ENCODE measurements around the gene PTPRG.

PTPRG gene

GRCh38 chr3:61872077-61872706 is 310.8 kb downstream of the PTPRG start:
- DNase-seq: no peak

GRCh38 chr3:61875046-61875844 is 313.9 kb downstream of the PTPRG start:
- no peak for DNase-seq

- no peak for DNase-seq
Measured at GRCh38 chr3:61875976-61876671, 314.8 kb downstream of the PTPRG start.

GRCh38 chr3:61876797-61877196 is 315.4 kb downstream of the PTPRG start:
- DNase-seq: no peak

GRCh38 chr3:61877359-61878138 is 316.2 kb downstream of the PTPRG start:
- no peak for DNase-seq

- no peak for DNase-seq
Measured at GRCh38 chr3:61882253-61882652, 320.9 kb downstream of the PTPRG start.

- no peak for DNase-seq
Measured at GRCh38 chr3:61884794-61885193, 323.4 kb downstream of the PTPRG start.

GRCh38 chr3:61885414-61885813 is 324.0 kb downstream of the PTPRG start:
- no peak for DNase-seq

GRCh38 chr3:61887206-61887605 is 325.8 kb downstream of the PTPRG start:
- DNase-seq: no peak

GRCh38 chr3:61889259-61889658 is 327.9 kb downstream of the PTPRG start:
- no peak for DNase-seq

GRCh38 chr3:61890167-61890566 is 328.8 kb downstream of the PTPRG start:
- DNase-seq: no peak

- DNase-seq: no peak
Measured at GRCh38 chr3:61890586-61890985, 329.2 kb downstream of the PTPRG start.

- no peak for DNase-seq
Measured at GRCh38 chr3:61892891-61893290, 331.5 kb downstream of the PTPRG start.

- no peak for DNase-seq
Measured at GRCh38 chr3:61893840-61894566, 332.6 kb downstream of the PTPRG start.

- peak; percentile 56 for DNase-seq
Measured at GRCh38 chr3:61894988-61895935, 333.9 kb downstream of the PTPRG start.

GRCh38 chr3:61896251-61896650 is 334.9 kb downstream of the PTPRG start:
- no peak for DNase-seq

- DNase-seq: no peak
Measured at GRCh38 chr3:61897848-61898247, 336.5 kb downstream of the PTPRG start.

GRCh38 chr3:61899700-61900462 is 338.5 kb downstream of the PTPRG start:
- no peak for DNase-seq

- DNase-seq: no peak
Measured at GRCh38 chr3:61901496-61901895, 340.1 kb downstream of the PTPRG start.

GRCh38 chr3:61901986-61902385 is 340.6 kb downstream of the PTPRG start:
- DNase-seq: no peak
